ENCODE measurements around the gene PDK2. TPM values are rescaled to one million over a fixed set of nuclear protein-coding genes. Genes with fewer than 3 reads are reported as not detected.

The PDK2 gene
- total RNA-seq, 1 donor from 2014 or later = 14.5 TPM

DNA sequence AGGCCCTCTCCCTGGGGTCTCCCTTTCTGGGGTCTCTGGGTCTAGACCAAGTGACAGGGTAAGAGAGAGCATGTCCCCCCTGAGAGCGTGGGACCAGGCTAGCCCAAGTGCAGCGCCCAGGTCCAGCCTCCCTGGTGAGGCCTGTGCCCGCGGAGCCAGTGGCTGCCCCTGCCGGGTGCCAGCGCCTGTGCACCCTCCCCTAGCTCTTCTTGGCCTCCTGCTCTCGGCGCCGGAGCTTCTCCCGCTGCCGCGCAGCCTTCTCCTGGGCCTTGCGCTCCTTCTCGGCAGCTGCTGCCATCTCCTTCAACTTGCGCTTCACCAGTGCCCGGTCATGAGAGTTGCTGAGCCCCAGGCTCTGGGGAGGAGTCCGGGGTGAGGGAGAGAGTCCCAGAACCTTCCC, 17.5 kb downstream of the PDK2 start:
- TF ChIP-seq, protein P1, sequence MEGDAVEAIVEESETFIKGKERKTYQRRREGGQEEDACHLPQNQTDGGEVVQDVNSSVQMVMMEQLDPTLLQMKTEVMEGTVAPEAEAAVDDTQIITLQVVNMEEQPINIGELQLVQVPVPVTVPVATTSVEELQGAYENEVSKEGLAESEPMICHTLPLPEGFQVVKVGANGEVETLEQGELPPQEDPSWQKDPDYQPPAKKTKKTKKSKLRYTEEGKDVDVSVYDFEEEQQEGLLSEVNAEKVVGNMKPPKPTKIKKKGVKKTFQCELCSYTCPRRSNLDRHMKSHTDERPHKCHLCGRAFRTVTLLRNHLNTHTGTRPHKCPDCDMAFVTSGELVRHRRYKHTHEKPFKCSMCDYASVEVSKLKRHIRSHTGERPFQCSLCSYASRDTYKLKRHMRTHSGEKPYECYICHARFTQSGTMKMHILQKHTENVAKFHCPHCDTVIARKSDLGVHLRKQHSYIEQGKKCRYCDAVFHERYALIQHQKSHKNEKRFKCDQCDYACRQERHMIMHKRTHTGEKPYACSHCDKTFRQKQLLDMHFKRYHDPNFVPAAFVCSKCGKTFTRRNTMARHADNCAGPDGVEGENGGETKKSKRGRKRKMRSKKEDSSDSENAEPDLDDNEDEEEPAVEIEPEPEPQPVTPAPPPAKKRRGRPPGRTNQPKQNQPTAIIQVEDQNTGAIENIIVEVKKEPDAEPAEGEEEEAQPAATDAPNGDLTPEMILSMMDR (IDR thresholded peaks at IDR 0.05; ENCODE audit: insufficient read depth, low read length, poor library complexity, severe bottlenecking) = no peak
- H3K36me3 ChIP-seq (ENCODE audit: control insufficient read depth, insufficient read depth, low read length) = no peaks in the 10 kb centered on the region
- DNase-seq (ENCODE audit: low read depth) = no peak
- H3K27me3 ChIP-seq (ENCODE audit: control insufficient read depth, insufficient read depth, low read length) = peaks cover 2% of the 10 kb centered on the region
- no peak overlapping the region for H3K4me3 ChIP-seq (ENCODE audit: low read depth, low read length)

DNA sequence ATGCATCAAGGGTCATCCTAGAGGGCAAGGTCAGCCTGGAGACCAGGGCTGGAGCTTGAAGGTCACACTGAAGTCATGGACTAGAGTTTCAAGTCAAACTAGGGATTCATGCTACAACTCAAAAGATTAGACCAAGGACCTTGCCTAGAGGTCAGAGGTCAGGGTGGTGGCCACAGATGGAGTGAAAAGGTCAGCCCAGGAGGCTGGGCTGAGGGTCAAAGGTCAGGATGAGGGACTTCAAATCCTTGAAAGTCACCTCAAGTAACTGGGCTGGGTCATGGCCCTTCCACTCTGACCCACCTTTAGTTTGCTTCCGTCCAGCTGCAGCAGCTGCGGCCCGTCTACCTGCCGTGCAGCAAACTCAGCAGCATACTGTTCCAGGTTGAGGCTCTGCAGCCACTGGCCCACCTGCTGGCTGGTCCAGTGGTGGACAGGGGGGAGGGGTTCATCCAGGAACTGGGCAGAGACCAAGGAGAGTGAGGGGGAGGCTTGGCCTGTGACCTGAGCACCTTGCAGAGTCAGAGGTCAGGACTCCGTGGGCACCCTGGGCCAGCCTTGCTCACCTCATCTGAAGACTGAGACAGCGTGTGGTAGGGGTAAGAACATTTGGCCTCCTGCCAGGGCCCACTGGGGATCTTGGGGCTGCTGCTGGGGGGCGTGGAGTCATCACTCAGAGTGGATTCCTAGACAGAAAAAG, 18.6 kb downstream of the PDK2 start:
- DNase-seq (ENCODE audit: low read depth) = no peak
- H3K36me3 ChIP-seq (ENCODE audit: control insufficient read depth, insufficient read depth, low read length) = no peaks in the 10 kb centered on the region
- peaks cover 2% of the 10 kb centered on the region for H3K27me3 ChIP-seq (ENCODE audit: control insufficient read depth, insufficient read depth, low read length)
- TF ChIP-seq, protein P1 (IDR thresholded peaks at IDR 0.05; ENCODE audit: insufficient read depth, low read length, poor library complexity, severe bottlenecking) = no peak
- H3K4me3 ChIP-seq (ENCODE audit: low read depth, low read length) = no peak overlapping the region

DNA sequence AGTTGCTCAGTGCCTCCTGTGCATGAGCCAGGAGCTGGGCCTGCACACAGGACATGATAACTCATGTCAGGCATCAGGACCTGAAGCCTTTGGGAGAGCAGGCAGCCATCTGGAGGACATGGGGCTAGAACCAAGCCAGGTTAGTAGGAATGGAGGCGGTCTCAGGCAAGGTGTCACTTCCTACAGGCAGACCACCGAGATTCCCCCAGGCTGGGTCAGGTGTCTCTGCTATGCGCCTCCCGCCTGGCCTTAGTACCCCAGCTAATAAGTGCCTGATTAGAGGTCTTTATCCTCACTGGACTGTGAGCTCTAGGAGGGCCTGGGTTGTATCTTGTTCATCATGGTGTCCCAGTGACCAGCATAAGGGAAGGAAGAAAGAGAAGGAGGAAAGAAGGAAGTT, 19.2 kb downstream of the PDK2 start:
- Histone ChIP-seq H3K4me3 (ENCODE audit: low read depth, low read length) (no peak overlapping the region), H3K36me3 (ENCODE audit: control insufficient read depth, insufficient read depth, low read length) (no peaks in the 10 kb centered on the region), H3K27me3 (ENCODE audit: control insufficient read depth, insufficient read depth, low read length) (peaks cover 2% of the 10 kb centered on the region)
- DNase-seq (ENCODE audit: low read depth) = no peak
- TF ChIP-seq, protein P1 (IDR thresholded peaks at IDR 0.05; ENCODE audit: insufficient read depth, low read length, poor library complexity, severe bottlenecking) = no peak

DNA sequence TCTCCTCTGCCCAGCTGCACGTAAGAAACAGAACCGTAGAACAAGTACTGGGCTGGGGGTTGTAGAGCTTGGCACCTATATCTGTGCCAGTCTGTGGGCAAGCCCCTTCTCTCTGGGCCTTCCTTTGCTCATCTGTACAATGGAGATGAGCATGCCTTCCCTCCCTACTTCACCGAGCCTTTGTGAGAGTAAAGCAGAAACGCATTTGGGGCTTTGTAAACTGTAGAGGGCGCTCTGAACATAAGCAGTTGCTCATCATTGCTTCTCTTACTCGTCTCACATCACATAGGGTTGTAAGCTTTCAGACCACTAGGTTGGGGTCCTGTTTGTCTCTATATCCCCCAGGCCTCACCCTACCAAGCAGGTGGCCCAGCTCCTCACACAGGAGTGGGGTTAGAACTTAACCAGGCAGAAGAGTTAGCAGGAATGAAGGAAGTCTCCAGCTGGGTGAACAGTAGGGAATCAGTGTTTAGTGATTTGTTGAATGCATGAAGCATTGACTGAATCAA, 19.8 kb downstream of the PDK2 start:
- no peak for DNase-seq (ENCODE audit: low read depth)
- no peak overlapping the region for H3K4me3 ChIP-seq (ENCODE audit: low read depth, low read length)
- peaks cover 2% of the 10 kb centered on the region for H3K27me3 ChIP-seq (ENCODE audit: control insufficient read depth, insufficient read depth, low read length)
- no peaks in the 10 kb centered on the region for H3K36me3 ChIP-seq (ENCODE audit: control insufficient read depth, insufficient read depth, low read length)
- TF ChIP-seq, protein P1 (IDR thresholded peaks at IDR 0.05; ENCODE audit: insufficient read depth, low read length, poor library complexity, severe bottlenecking) = peak; percentile 71

DNA sequence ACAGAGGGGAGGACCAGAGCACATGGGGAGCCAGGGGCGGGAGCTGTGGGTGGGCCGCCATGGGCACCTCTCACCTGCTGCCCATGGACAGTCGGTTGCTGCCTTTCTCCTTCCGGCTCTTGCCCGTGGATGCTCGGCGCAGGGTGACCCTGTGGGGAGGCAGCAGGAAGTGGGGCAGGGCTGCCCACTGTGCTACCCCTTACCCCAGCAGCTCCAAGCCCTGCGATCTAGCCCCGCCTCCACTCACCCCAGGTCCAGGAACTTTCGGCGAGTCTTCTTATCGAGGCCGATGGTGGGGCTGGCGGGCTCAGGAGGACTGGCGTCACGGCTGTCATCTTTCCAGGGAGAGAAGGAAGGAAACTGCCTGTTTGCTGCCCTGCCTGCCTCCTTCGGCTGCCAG, 20.6 kb downstream of the PDK2 start:
- Histone ChIP-seq H3K27me3 (ENCODE audit: control insufficient read depth, insufficient read depth, low read length) (peaks cover 2% of the 10 kb centered on the region), H3K36me3 (ENCODE audit: control insufficient read depth, insufficient read depth, low read length) (no peaks in the 10 kb centered on the region), H3K4me3 (ENCODE audit: low read depth, low read length) (no peak overlapping the region)
- TF ChIP-seq, protein P1 (IDR thresholded peaks at IDR 0.05; ENCODE audit: insufficient read depth, low read length, poor library complexity, severe bottlenecking) = no peak
- DNase-seq (ENCODE audit: low read depth) = no peak

Measured in kidney epithelial cell (primary cell).